Vein endothelial cell (primary cell): Measurements from ENCODE around the gene POLD1. TPM values are rescaled to one million over a fixed set of nuclear protein-coding genes. Genes with fewer than 3 reads are reported as not detected.

Experiments
- total RNA-seq: library from RNA; depleted of rRNA; stranded (reverse); fragments of >200 nt; gene quantifications from 2 replicates; pipeline ENCODE4 v1.2.3, GENCODE V29; 2012

POLD1 gene
- 35.4 and 44.7 TPM in 2 replicates for total RNA-seq

GRCh38 chr19:50383852-50384684 is at the start of gene POLD1:
Gene POLD1, plus strand, starts transcription at chr19:50384347. Its CDS starts 14,505 bp downstream, at chr19:50398852.

GRCh38 chr19:50365434-50366306 is 18.5 kb upstream of the POLD1 start, which contains the start of gene NAPSA:
Gene NAPSA, minus strand, starts transcription at chr19:50365639. Its CDS starts 18 bp downstream, at chr19:50365621.

GRCh38 chr19:50376166-50377050 is 7.7 kb upstream of the POLD1 start, which contains the start of gene NR1H2:
Gene NR1H2, plus strand, starts transcription at chr19:50376457. Its CDS starts 1,149 bp downstream, at chr19:50377606.

DNA sequence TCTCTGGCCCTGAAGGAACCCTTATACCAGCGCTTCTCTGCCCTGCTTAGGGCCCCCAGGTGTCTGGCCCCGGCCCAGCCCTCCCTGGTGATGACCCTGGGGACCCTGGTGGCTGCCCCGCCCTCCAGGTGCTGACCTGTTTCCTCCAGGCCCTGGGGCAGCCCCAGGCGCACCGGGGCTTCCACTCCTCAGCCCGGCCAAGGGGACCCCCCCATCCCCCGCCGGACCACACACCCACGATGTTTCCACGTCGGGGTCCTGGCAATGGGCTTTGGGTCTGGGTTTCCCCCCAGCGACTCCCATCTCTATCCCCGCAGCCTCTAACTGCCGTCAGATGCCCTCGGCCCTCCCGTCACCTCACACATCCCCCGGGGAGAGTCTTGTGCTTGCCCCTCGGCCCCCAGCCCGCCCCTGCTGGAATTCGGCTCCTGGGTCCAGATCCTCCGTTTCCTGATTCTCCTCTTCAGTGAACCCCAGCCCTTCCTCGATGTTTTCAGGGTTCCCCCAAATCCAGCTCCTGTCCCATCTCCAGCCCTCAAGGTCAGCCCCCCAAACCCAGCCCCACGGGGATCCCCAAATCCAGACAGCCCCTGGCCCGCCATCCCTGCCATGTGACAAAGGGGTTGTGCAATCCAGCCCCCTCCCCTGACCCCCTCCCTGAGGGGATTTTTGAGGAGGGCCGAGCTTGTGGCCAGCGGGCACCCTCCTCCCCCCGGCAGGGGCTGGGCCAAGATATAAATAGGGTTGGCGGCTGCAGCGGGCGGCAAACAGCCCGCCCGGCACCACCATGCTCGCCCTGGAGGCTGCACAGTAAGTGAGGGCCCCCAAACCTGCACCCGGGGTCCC is 34.3 kb downstream of the POLD1 start, which contains the start of gene SPIB:
SPIB (plus strand) TSS at position 763 of the 846 bp plus-strand sequence; CDS start at position 788, 25 bp downstream.

GRCh38 chr19:50432221-50433028 is 48.3 kb downstream of the POLD1 start, which contains the start of gene MYBPC2:
Gene MYBPC2, plus strand, starts transcription at chr19:50432892. Its CDS starts 62 bp downstream, at chr19:50432954.

Other genes starting within 250 kb of the POLD1 start
- gene IZUMO2, start 221.1 kb upstream of the POLD1 start, total RNA-seq: not detected in 2 replicates
- gene MYH14, start 180.7 kb upstream of the POLD1 start, total RNA-seq: not detected in 2 replicates
- gene KCNC3, start 55.0 kb upstream of the POLD1 start, total RNA-seq: 0.19 and 0.65 TPM in 2 replicates
- gene NAPSA, start 18.7 kb upstream of the POLD1 start, total RNA-seq: under 0.01 TPM in 2 replicates
- 50.3 and 72.2 TPM in 2 replicates for gene NR1H2, start 7.9 kb upstream of the POLD1 start, total RNA-seq
- not detected in 2 replicates for gene SPIB, start 34.6 kb downstream of the POLD1 start, total RNA-seq
- gene MYBPC2, start 48.5 kb downstream of the POLD1 start, total RNA-seq: not detected in 2 replicates
- 64.8 and 72.5 TPM in 2 replicates for gene EMC10, start 92.2 kb downstream of the POLD1 start, total RNA-seq
- gene GARIN5A, start 92.5 kb downstream of the POLD1 start, total RNA-seq: 0.19 TPM in 1 of 2 replicates, not detected in the other
- gene JOSD2, start 126.8 kb downstream of the POLD1 start, total RNA-seq: 13.3 and 20.3 TPM in 2 replicates
- gene ASPDH, start 129.6 kb downstream of the POLD1 start, total RNA-seq: not detected in 2 replicates
- gene LRRC4B, start 184.1 kb downstream of the POLD1 start, total RNA-seq: not detected in 2 replicates